Effector memory CD4-positive, alpha-beta T cell (primary cell): ENCODE results near the gene TARS3.

Experiments used
- DNase-seq, 3 donors: peaks; one replicate each; pipeline ENCODE4 v3.0.0-alpha.2; 2020
- H3K27ac ChIP-seq: 2 replicates; pipeline ENCODE4 v1.7.0; 2013; ENCODE audit warnings: mild to moderate bottlenecking, low read length, moderate library complexity; ENCODE audit not compliant: insufficient read depth, poor library complexity, severe bottlenecking
- H3K27me3 ChIP-seq: replicated peaks from 2 replicates; pipeline ENCODE4 v1.7.0; 2013; ENCODE audit warnings: mild to moderate bottlenecking, low read length; ENCODE audit not compliant: insufficient read depth, control insufficient read depth, poor library complexity, severe bottlenecking
- H3K36me3 ChIP-seq: 2 replicates; pipeline ENCODE4 v1.7.0; 2013; ENCODE audit warnings: mild to moderate bottlenecking, low read length, moderate library complexity; ENCODE audit not compliant: control insufficient read depth, insufficient read depth
- H3K4me1 ChIP-seq: 2 replicates; pipeline ENCODE4 v1.7.0; 2013; ENCODE audit warnings: low read length, mild to moderate bottlenecking; ENCODE audit not compliant: control insufficient read depth, insufficient read depth, poor library complexity, severe bottlenecking
- H3K4me3 ChIP-seq: 2 replicates; pipeline ENCODE4 v1.7.0; 2013; ENCODE audit warnings: low read length, low read depth, mild to moderate bottlenecking; ENCODE audit not compliant: insufficient read depth, poor library complexity, severe bottlenecking
- H3K9me3 ChIP-seq: 2 replicates; pipeline ENCODE4 v1.7.0; 2013; ENCODE audit warnings: mild to moderate bottlenecking, low read length, moderate library complexity; ENCODE audit not compliant: control insufficient read depth

Gene TARS3

DNA sequence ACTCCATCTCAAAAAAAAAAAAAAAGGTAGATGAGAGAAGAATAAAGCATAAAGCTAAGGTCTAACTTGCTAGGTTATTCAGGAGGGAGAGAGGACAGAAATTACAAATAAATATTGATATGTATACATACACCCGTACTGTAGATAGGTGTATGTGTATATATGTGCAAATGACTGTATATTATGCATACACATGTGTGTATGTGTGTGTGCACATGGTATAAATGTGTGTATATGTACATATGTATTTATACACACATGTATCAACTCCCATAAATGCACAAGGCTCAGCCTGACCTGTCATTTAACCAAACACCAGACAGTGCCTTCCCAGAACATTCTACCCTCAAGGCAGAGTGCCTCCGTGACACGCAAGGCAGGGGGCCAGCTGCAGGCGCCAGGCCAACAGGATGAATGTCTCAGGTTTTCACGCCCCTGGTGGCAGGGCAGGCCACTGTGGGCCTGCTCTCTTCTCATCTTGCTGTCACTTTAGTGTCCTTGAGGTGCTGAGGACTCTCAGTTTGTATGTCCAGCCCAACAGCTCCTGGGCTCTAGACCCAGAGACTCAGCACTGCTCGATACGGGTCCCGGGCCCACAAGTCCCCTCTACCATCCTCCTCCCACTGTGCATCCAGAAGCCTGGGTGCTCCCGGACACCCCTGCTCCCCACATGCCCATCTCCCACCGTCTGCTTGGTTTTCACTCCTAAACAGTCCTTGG is 112.5 kb downstream of the TARS3 start:
- H3K4me1 ChIP-seq, result no peaks in the 10 kb centered on the region
- no peaks in the 10 kb centered on the region for H3K9me3 ChIP-seq

DNA sequence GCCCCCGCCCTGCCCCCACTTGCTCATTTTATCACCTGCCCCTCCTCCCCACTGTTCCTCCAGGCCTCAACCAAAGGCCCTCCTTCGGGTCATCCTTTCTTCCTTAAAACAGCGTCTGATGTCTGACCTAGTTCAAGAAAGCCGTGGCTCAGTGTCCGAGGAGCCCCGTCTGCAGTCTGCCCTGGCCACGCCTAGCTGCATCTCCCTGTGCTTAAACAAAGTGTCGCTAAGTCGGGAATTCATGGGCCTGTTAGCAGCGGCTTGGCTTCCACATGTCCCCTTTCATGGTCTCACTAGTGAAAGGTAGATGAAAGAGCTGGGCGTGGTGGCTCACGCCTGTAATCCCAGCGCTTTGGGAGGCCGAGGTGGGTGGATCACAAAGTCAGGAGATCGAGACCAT is 113.3 kb downstream of the TARS3 start:
- Histone ChIP-seq H3K27ac (no peak overlapping the region), H3K36me3 (no peaks in the 10 kb centered on the region), H3K27me3 (no peaks in the 10 kb centered on the region), H3K9me3 (no peaks in the 10 kb centered on the region), H3K4me3 (no peak overlapping the region), H3K4me1 (no peaks in the 10 kb centered on the region)
- DNase-seq, result no peak

More for the DNA sequence above, 112.5 kb downstream of the TARS3 start:
- Histone ChIP-seq H3K27me3 (no peaks in the 10 kb centered on the region), H3K36me3 (no peaks in the 10 kb centered on the region), H3K27ac (no peak overlapping the region), H3K4me3 (no peak overlapping the region)
- DNase-seq, result no peak

DNA sequence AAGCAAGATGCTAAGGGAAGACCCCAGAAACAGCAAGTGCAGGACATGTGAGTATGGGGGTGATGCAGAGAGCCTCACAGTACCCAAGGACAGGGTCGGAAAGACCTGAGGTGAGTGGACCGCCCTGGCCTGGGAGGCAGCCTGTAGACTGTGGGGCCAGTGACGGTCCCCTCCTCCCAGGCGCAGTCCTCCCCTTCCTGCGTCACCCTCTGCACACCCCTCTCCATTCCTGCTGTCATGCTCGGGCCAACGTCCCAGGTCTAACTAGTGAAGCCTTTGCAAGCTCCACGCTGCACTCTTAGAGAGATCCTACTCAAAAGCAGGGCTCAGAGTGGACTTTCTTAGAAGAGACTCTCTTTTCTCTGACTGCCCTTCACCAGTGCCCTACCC is 113.7 kb downstream of the TARS3 start:
- Histone ChIP-seq H3K27ac (no peak overlapping the region), H3K4me1 (no peaks in the 10 kb centered on the region), H3K27me3 (no peaks in the 10 kb centered on the region), H3K9me3 (no peaks in the 10 kb centered on the region), H3K36me3 (no peaks in the 10 kb centered on the region), H3K4me3 (no peak overlapping the region)
- DNase-seq, result no peak

DNA sequence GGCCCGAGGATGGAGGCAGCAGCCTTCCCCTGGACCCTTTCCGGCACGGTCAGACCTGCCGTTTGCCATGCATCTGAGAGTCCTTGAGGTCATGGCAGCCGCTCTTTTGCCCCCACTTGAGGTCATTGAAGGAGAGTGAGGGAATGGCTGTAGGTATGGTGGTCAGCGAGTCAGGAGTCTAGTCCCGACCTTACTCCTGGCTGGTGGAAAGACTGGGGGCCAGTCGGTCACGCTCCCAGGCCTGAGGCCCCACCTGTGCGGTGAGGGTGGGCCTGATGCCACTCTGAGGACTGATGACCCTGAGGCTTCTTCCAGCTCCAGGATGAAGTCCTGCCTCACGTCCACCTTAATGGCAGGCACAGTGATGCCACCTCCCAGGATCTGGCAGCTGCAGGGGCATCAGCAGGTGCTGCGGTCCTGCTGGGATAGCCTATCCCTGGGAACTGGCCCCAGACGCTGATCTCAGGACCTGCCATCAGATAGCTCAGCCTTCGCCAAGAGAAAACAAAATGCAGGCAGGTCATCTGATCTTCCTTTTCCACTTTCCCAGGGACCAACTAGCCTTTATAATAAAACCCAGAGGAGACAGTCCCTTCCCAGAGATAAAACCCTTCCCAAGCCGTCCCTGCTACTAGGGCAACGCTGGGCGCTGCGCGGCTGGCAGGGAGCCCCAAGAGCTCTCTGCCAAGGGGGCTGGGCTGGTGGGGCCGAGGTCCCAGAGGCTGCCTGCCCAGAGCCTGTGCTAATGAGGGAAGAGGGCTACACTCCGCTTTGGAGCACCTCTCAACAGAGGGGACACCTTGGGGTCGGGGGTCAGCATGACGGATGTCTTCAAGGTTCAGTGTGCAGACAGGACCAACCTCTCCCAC is 114.3 kb downstream of the TARS3 start:
- Histone ChIP-seq H3K4me1 (no peaks in the 10 kb centered on the region), H3K9me3 (no peaks in the 10 kb centered on the region), H3K4me3 (no peak overlapping the region), H3K27ac (no peak overlapping the region), H3K36me3 (no peaks in the 10 kb centered on the region), H3K27me3 (no peaks in the 10 kb centered on the region)
- DNase-seq, result no peak

DNA sequence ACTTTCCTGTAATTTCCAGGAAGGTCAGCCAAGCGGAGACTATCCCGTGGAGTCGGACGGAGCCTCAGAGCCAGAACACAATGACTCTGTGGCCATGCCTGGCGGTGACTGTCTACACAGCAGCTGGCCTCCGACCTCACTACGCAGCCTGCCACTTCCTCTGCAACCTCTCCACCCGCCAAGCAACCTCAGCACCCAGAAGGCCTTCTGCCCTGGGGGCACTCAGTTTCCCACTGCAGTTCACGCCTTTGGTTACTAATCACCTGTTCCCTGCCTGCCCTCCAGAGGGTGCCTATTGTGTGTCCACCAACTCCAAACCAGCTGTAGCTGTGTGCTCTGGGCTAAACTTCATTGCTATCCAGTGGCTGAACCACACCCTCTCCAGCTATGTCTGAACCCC is 116.1 kb downstream of the TARS3 start:
- no peak overlapping the region for H3K27ac ChIP-seq
- no peak for DNase-seq
- H3K27me3 ChIP-seq, result no peaks in the 10 kb centered on the region
- no peak overlapping the region for H3K4me3 ChIP-seq
- no peaks in the 10 kb centered on the region for H3K4me1 ChIP-seq
- no peaks in the 10 kb centered on the region for H3K36me3 ChIP-seq
- no peaks in the 10 kb centered on the region for H3K9me3 ChIP-seq

DNA sequence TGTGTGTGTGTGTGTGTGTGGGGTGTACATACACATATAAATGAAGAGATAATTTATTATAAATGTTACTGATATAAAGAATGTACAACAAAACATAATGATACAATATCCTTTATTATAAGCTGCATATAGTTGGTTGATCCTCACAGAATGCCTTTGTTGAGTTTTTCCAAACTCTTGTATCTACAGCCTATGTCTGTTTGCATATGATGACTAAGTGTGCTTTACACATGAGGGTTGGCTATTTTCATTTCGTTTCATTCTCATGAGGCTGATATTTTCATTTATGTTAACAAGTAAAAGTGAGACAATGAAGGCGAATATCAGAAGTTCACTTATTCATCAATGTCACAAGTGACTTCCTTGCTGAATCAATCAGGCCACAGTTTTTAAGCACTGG is 117.2 kb downstream of the TARS3 start:
- H3K4me1 ChIP-seq, result no peaks in the 10 kb centered on the region
- H3K4me3 ChIP-seq, result no peak overlapping the region
- no peaks in the 10 kb centered on the region for H3K36me3 ChIP-seq
- no peaks in the 10 kb centered on the region for H3K9me3 ChIP-seq
- no peak overlapping the region for H3K27ac ChIP-seq
- DNase-seq, result no peak
- peaks cover 5% of the 10 kb centered on the region for H3K27me3 ChIP-seq

DNA sequence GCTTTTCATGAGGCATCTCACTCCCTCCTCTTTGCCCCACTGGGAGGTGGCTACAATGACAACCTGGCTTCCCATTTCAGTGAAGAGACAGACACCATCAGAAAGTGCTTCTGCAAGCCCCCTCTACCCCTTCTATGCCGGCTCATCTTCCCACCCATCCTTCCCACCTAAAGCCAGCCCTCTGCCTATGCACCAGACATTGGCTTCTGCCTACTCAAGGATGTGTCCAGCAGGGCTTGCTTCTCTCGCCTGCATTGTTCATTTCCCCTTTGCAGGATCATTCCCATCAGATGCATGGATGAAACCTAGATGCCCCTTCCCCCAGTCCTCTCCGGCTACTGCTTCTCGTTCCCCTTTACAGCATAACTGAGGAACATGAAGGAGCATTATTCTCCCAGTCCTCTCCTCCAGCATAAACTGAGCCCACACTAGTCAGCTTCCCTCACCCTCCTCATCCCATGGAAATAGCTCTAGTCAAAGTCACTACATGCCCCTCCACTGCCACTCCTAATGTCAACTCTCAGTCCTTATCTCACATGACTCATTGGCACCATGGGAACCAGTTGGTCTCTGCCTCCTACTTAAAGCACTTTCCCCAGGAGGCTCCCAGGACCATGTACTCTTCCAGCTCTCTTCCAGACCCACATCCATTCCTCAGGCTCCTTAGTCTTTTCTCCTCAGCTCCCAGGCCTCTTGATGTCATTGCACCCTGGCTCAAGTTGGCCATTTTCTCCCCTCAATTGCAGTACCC is 120.0 kb downstream of the TARS3 start:
- no peaks in the 10 kb centered on the region for H3K4me1 ChIP-seq
- no peaks in the 10 kb centered on the region for H3K36me3 ChIP-seq
- no peaks in the 10 kb centered on the region for H3K9me3 ChIP-seq
- DNase-seq, result no peak
- no peak overlapping the region for H3K27ac ChIP-seq
- H3K4me3 ChIP-seq, result no peak overlapping the region
- H3K27me3 ChIP-seq, result peaks cover 5% of the 10 kb centered on the region
